ENCODE results near the gene ABCB6. TPM values are rescaled to one million over a fixed set of nuclear protein-coding genes. Genes with fewer than 3 reads are reported as not detected.

Gene ABCB6
- total and polyA plus RNA-seq, 2 experiments from 2014 or later, result 37.7 to 59.5 TPM

DNA sequence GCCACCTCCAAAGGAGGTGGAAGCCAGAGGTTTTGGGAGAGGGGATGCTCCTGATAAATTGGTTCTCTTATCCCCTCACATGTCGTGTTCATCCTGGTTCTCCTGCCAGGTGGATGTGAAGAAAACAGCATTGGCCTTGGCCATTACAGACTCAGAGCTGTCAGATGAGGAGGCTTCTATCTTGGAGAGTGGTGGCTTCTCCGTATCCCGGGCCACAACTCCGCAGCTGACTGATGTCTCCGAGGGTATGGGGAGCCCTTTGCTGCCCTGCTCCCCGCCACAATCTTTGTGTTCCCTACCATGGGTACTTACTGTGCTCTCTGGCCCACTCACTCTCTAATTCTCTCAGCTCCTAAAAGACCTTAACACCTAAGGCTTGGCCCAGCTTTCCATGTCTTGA lies 37.2 kb downstream of the ABCB6 start:
- Histone ChIP-seq H3K27ac (no peak overlapping the region), H4K20me1 (ENCODE audit: insufficient read depth, poor library complexity, severe bottlenecking) (peaks cover 10% of the 10 kb centered on the region), H3K27me3 (no peaks in the 10 kb centered on the region), H3K4me1 (ENCODE audit: insufficient read depth) (peaks cover 6% of the 10 kb centered on the region), H2AFZ (no peak overlapping the region), H3K9me3 (ENCODE audit: low read depth) (no peaks in the 10 kb centered on the region), H3K36me3 (replicated peaks; ENCODE audit: insufficient read depth, low read depth) (no peaks in the 10 kb centered on the region), H3K9me2 (replicated peaks; ENCODE audit: insufficient read depth) (no peaks in the 10 kb centered on the region), H3K4me2 (no peak overlapping the region), H3K4me3 (no peak overlapping the region), H3K79me2 (peaks cover 23% of the 10 kb centered on the region)
- TF ChIP-seq, protein P1, sequence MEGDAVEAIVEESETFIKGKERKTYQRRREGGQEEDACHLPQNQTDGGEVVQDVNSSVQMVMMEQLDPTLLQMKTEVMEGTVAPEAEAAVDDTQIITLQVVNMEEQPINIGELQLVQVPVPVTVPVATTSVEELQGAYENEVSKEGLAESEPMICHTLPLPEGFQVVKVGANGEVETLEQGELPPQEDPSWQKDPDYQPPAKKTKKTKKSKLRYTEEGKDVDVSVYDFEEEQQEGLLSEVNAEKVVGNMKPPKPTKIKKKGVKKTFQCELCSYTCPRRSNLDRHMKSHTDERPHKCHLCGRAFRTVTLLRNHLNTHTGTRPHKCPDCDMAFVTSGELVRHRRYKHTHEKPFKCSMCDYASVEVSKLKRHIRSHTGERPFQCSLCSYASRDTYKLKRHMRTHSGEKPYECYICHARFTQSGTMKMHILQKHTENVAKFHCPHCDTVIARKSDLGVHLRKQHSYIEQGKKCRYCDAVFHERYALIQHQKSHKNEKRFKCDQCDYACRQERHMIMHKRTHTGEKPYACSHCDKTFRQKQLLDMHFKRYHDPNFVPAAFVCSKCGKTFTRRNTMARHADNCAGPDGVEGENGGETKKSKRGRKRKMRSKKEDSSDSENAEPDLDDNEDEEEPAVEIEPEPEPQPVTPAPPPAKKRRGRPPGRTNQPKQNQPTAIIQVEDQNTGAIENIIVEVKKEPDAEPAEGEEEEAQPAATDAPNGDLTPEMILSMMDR (IDR thresholded peaks at IDR 0.05; ENCODE audit: poor library complexity), result no peak
- no peak for TF ChIP-seq EZH2 (IDR thresholded peaks at IDR 0.05; ENCODE audit: borderline replicate concordance)
- no peak for TF ChIP-seq EZH2phosphoT487 (IDR thresholded peaks at IDR 0.05; ENCODE audit: low read depth, severe bottlenecking, unreplicated experiment)
- no peak for DNase-seq (ENCODE audit: low spot score)
- 98% methylated on average over 6 of the region's 6 CpGs for WGBS (ENCODE audit: low lambda C conversion rate, missing lambda C conversion rate)

DNA sequence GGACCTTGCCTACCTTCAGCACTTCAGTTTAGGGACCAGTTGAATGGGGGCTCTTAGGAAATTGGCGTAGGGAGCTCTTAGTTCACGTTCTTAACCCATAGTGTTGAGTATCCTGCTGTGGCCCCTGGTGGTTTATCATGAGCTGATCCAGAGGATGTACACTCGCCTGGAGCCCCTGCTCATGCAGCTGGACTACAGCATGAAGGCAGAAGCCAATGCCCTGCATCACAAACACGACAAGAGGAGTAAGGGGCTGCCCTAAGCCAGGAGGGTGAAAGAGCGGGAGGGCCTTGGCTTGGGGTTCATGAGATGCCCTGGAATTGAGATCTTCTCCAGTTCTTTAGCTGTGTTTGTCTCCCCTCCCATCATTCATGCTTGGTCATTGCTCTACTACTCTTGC lies 37.8 kb downstream of the ABCB6 start:
- H3K4me3 ChIP-seq, result no peak overlapping the region
- H4K20me1 ChIP-seq (ENCODE audit: insufficient read depth, poor library complexity, severe bottlenecking), result peaks cover 10% of the 10 kb centered on the region
- 98% methylated on average over 5 of the region's 5 CpGs for WGBS (ENCODE audit: low lambda C conversion rate, missing lambda C conversion rate)
- DNase-seq (ENCODE audit: low spot score), result no peak
- H3K36me3 ChIP-seq (replicated peaks; ENCODE audit: insufficient read depth, low read depth), result no peaks in the 10 kb centered on the region
- H3K4me2 ChIP-seq, result no peak overlapping the region
- peaks cover 23% of the 10 kb centered on the region for H3K79me2 ChIP-seq
- H3K9me3 ChIP-seq (ENCODE audit: low read depth), result no peaks in the 10 kb centered on the region
- TF ChIP-seq EZH2phosphoT487 (IDR thresholded peaks at IDR 0.05; ENCODE audit: low read depth, severe bottlenecking, unreplicated experiment), result no peak
- TF ChIP-seq, protein P1 (IDR thresholded peaks at IDR 0.05; ENCODE audit: poor library complexity), result no peak
- TF ChIP-seq EZH2 (IDR thresholded peaks at IDR 0.05; ENCODE audit: borderline replicate concordance), result no peak
- H3K9me2 ChIP-seq (replicated peaks; ENCODE audit: insufficient read depth), result no peaks in the 10 kb centered on the region
- no peaks in the 10 kb centered on the region for H3K27me3 ChIP-seq
- H3K27ac ChIP-seq, result no peak overlapping the region
- H3K4me1 ChIP-seq (ENCODE audit: insufficient read depth), result peaks cover 8% of the 10 kb centered on the region
- no peak overlapping the region for H2AFZ ChIP-seq

DNA sequence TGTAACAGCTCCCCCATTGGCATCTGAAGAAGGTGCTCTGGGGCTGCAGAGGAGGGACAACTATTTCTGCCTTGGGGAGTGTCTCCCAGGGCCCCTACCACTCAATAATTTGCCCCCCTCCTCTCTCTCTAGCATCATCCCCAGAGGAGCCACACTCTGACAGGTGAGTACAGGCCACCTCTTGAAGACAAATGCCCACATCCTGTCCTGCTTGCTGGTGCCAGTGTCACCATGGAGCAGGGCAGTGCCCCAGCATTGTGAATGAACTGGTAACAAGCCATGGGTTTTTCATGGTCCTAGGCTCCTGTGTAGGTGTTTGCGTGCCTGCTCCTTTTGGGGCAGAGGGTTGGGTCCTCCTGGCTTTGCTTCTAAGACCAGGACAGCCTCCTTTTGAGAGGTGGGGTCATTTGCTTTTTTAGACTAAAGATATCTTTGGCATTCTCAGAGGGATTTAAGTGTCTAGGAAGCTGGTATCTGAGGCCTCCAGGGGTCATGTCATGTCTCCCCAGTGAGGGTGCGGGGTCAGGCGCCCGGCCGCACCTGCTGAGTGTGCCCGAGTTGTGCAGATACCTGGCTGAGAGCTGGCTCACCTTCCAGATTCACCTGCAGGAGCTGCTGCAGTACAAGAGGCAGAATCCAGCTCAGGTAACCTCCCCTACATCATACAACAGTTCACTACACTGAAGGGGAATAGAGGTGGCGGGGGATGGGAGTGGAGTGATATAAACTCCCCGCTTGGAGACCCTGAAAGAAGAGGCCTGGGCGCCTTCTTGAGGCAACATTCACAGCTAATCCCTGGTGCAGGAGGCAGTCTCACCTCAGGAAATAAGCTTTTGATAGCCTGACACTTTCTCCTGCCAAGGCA lies 38.9 kb downstream of the ABCB6 start:
- peaks cover 14% of the 10 kb centered on the region for H3K4me1 ChIP-seq (ENCODE audit: insufficient read depth)
- no peak for TF ChIP-seq EZH2phosphoT487 (IDR thresholded peaks at IDR 0.05; ENCODE audit: low read depth, severe bottlenecking, unreplicated experiment)
- TF ChIP-seq, protein P1 (IDR thresholded peaks at IDR 0.05; ENCODE audit: poor library complexity), result no peak
- no peak for TF ChIP-seq EZH2 (IDR thresholded peaks at IDR 0.05; ENCODE audit: borderline replicate concordance)
- H3K27ac ChIP-seq, result no peak overlapping the region
- H2AFZ ChIP-seq, result no peak overlapping the region
- H4K20me1 ChIP-seq (ENCODE audit: insufficient read depth, poor library complexity, severe bottlenecking), result peaks cover 10% of the 10 kb centered on the region
- WGBS (ENCODE audit: low lambda C conversion rate, missing lambda C conversion rate), result 98% methylated on average over 9 of the region's 9 CpGs
- no peaks in the 10 kb centered on the region for H3K9me2 ChIP-seq (replicated peaks; ENCODE audit: insufficient read depth)
- no peaks in the 10 kb centered on the region for H3K36me3 ChIP-seq (replicated peaks; ENCODE audit: insufficient read depth, low read depth)
- H3K4me3 ChIP-seq, result no peak overlapping the region
- H3K27me3 ChIP-seq, result no peaks in the 10 kb centered on the region
- H3K4me2 ChIP-seq, result peak overlapping the region; percentile 97
- no peaks in the 10 kb centered on the region for H3K9me3 ChIP-seq (ENCODE audit: low read depth)
- peaks cover 34% of the 10 kb centered on the region for H3K79me2 ChIP-seq
- no peak for DNase-seq (ENCODE audit: low spot score)

Data from hepatocyte (in vitro differentiated cells).